Natural killer cell (primary cell): ENCODE results near the gene CACFD1. TPM values are rescaled to one million over a fixed set of nuclear protein-coding genes. Genes with fewer than 3 reads are reported as not detected.

Source experiments
- ATAC-seq, 3 donors: fragments of 150-1000 bp in 2 of 3; fragments of 200-7000 bp in 1 of 3; cut with Tn5 transposase; 1 replicate in 1 of 3; 2 replicates in 2 of 3; pipeline ENCODE4 v1.10.0; 2021; ENCODE audit warnings: mild to moderate bottlenecking in 2 of 3, moderate library complexity in 2 of 3
- DNase-seq, 2 donors: peaks; one replicate each; pipeline versions ENCODE4 v3.0.0 to v3.0.0-alpha.2; 2013 to 2021; ENCODE audit warnings: mixed read lengths in 1 of 2
- H3K27ac ChIP-seq: one replicate; pipeline ENCODE4 v1.5.1; 2013; ENCODE audit warnings: mild to moderate bottlenecking, low read length
- H3K27me3 ChIP-seq: one replicate; pipeline ENCODE4 v1.6.1; 2013; ENCODE audit warnings: low read length; ENCODE audit not compliant: control insufficient read depth, insufficient read depth
- H3K36me3 ChIP-seq: one replicate; pipeline ENCODE4 v1.6.1; 2013; ENCODE audit warnings: low read length; ENCODE audit not compliant: control insufficient read depth, insufficient read depth
- H3K4me1 ChIP-seq: one replicate; pipeline ENCODE4 v1.6.1; 2013; ENCODE audit warnings: low read length; ENCODE audit not compliant: control insufficient read depth, insufficient read depth
- H3K4me3 ChIP-seq: one replicate; pipeline ENCODE4 v1.5.1; 2013; ENCODE audit warnings: low read length
- H3K9me3 ChIP-seq: one replicate; pipeline ENCODE4 v1.6.1; 2013; ENCODE audit warnings: low read length; ENCODE audit not compliant: control insufficient read depth, insufficient read depth
- H3K27ac Mint-ChIP-seq, 2 donors: one replicate each; pipeline ENCODE4 v1.8.0; 2022; ENCODE audit warnings: mild to moderate bottlenecking in 2 of 2, mixed read lengths in 2 of 2, moderate library complexity in 1 of 2
- H3K27me3 Mint-ChIP-seq, 2 donors: one replicate each; pipeline ENCODE4 v1.8.0; 2022; ENCODE audit warnings: low read depth in 2 of 2, mixed read lengths in 2 of 2
- H3K36me3 Mint-ChIP-seq: one replicate; pipeline ENCODE4 v1.8.0; 2022; ENCODE audit warnings: mixed read lengths
- H3K4me1 Mint-ChIP-seq, 2 donors: one replicate each; pipeline ENCODE4 v1.8.0; 2022; ENCODE audit warnings: mixed read lengths in 2 of 2
- H3K4me3 Mint-ChIP-seq: one replicate; pipeline ENCODE4 v1.8.0; 2022; ENCODE audit warnings: mild to moderate bottlenecking, moderate library complexity, mixed read lengths
- H3K9me3 Mint-ChIP-seq, 2 donors: one replicate each; pipeline ENCODE4 v1.8.0; 2022; ENCODE audit warnings: mixed read lengths in 2 of 2
- CTCF ChIP-seq: fragments of 200-600 bp; IDR thresholded peaks from one replicate; pipeline ENCODE4 v1.8.0; 2022; ENCODE audit warnings: antibody characterized with exemption
- WGBS: methylation state at CpG from one replicate; pipeline ENCODE4 v1.1.7; 2013; ENCODE audit warnings: missing lambda C conversion rate; ENCODE audit not compliant: insufficient coverage; 5-methylcytosine and 5-hydroxymethylcytosine counted together
- intact Hi-C: fragments of 100-400 bp; cut with micrococcal nuclease; formaldehyde crosslinking; loops from one replicate; pipeline ENCODE4 v1.14.2; 2022
- total RNA-seq, 4 donors: library from RNA; stranded (reverse); fragments of 120-200 nt in 1 of 4; gene quantifications; one replicate each; pipeline versions ENCODE4 v1.2.3 to v1.2.4, GENCODE V29; 2013 to 2022

Gene CACFD1
- total RNA-seq, 3 donors from 2014 or later (not counting 1 experiment from before 2014, with no cell fraction given) = 4.5 to 8.3 (median 5.4) TPM

- Histone ChIP-seq H3K36me3 (no peaks in the 10 kb centered on the region), H3K27ac (no peak overlapping the region), H3K27me3 (no peaks in the 10 kb centered on the region), H3K4me1 (peaks cover 17% of the 10 kb centered on the region), H3K4me3 (no peak overlapping the region), H3K9me3 (no peaks in the 10 kb centered on the region)
- Mint-ChIP-seq H3K4me3 (no peak overlapping the region), H3K36me3 (no peaks in the 10 kb centered on the region), H3K4me1 (peaks cover 9 to 14% of the 10 kb centered on the region in 2 donors), H3K27me3 (peaks cover 3 to 7% of the 10 kb centered on the region in 2 donors), H3K9me3 (no peaks in the 10 kb centered on the region), H3K27ac (no peak overlapping the region)
- ATAC-seq (no peak), DNase-seq (no peak)
- intact Hi-C loops = no loop called here
- no peak for TF ChIP-seq CTCF
- 94% methylated on average over 9 of the region's 9 CpGs for WGBS
Measured at GRCh38 chr9:133483611-133484010, 23.8 kb downstream of the CACFD1 start.

- peaks cover 8% of the 10 kb centered on the region for H3K4me1 ChIP-seq
- WGBS = 87% methylated on average over 22 of the region's 22 CpGs
- no peak for ATAC-seq
- no peaks in the 10 kb centered on the region for H3K36me3 Mint-ChIP-seq
- no peaks in the 10 kb centered on the region for H3K9me3 Mint-ChIP-seq
- no peaks in the 10 kb centered on the region for H3K27me3 ChIP-seq
- intact Hi-C loops = no loop called here
- H3K4me1 Mint-ChIP-seq = peaks cover 2 to 7% of the 10 kb centered on the region in 2 donors
- no peak overlapping the region for H3K4me3 ChIP-seq
- H3K27ac Mint-ChIP-seq = no peak overlapping the region
- DNase-seq = no peak
- peaks cover 3 to 7% of the 10 kb centered on the region in 2 donors for H3K27me3 Mint-ChIP-seq
- TF ChIP-seq CTCF = no peak
- no peak overlapping the region for H3K4me3 Mint-ChIP-seq
- H3K27ac ChIP-seq = no peak overlapping the region
- no peaks in the 10 kb centered on the region for H3K36me3 ChIP-seq
- no peaks in the 10 kb centered on the region for H3K9me3 ChIP-seq
Measured at GRCh38 chr9:133484671-133485437, 25.1 kb downstream of the CACFD1 start.

DNA sequence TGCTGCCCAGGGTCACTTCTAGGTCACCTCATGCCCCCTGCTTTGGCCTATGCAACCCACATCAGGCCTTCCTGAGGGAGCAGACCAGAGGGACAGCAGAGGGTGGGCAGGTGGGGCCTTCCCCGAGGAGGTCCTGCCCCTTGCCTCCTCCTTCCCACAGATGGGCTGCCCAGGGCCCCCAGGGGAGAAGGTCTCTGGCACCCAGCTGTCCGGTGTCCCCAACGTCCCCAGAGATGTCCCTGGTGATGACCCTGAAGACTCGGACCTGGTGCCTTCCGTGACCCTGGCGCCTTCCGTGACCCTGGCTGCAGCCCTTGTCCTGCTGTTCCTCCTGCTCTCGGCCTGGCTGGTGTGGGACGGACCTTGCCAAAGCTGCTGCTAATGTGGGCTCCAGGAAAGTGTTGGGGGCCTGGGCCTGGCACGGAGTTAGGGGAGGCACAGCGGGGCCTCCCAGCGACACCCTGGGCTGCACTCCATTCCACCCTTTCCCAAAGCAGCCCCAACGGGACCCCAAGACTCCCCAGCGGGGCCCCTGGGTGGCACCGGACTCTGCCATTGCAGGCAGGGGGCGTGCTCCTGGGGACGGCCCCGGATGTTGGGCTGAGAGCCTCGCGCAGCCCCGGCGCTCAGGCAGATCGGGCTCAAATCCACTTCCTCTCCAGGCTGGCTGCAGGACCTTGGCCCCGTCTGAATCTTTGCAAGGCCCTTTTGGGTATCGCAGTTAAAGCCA, 25.9 kb downstream of the CACFD1 start:
- ATAC-seq (peak in 2 of 3 donors; percentile 46 to 57), DNase-seq (no peak)
- peaks cover 3 to 7% of the 10 kb centered on the region in 2 donors for H3K27me3 Mint-ChIP-seq
- intact Hi-C loops = loop anchor here (1.0 kb wide), 2 partner anchors 79 to 299 kb away; no protein-coding TSS in a partner anchor
- Histone ChIP-seq H3K4me1 (peaks cover 6% of the 10 kb centered on the region), H3K27me3 (no peaks in the 10 kb centered on the region), H3K9me3 (no peaks in the 10 kb centered on the region), H3K4me3 (no peak overlapping the region), H3K27ac (no peak overlapping the region), H3K36me3 (no peaks in the 10 kb centered on the region)
- no peaks in the 10 kb centered on the region for H3K9me3 Mint-ChIP-seq
- TF ChIP-seq CTCF = no peak
- H3K4me3 Mint-ChIP-seq = peak overlapping the region; percentile 37
- H3K27ac Mint-ChIP-seq = no peak overlapping the region
- no peaks in the 10 kb centered on the region for H3K36me3 Mint-ChIP-seq
- 55% methylated on average over 25 of the region's 25 CpGs for WGBS
- H3K4me1 Mint-ChIP-seq = peaks cover 0 to 4% of the 10 kb centered on the region in 2 donors
